DMS114 treated with DMSO at 0.1 percent for 48 hours (cell line): ENCODE data around the gene CFHR5.
"Not testable (repeated sequence)": the region's sequence is repeated elsewhere in the genome, so short reads cannot be mapped to it uniquely, and the experiment has no call there.

Experiments
- DNase-seq: peaks from one replicate; lab custom pipeline; 2025; ENCODE audit not compliant: unreplicated experiment; lab: John Stamatoyannopoulos, UW

CFHR5 gene

GRCh38 chr1:196977278-196977677, at the start of gene CFHR5:
TSS of gene CFHR5 (plus strand) at chr1:196977556. CDS start at chr1:196977665, 109 bp downstream.
- DNase-seq: no peak

DNA sequence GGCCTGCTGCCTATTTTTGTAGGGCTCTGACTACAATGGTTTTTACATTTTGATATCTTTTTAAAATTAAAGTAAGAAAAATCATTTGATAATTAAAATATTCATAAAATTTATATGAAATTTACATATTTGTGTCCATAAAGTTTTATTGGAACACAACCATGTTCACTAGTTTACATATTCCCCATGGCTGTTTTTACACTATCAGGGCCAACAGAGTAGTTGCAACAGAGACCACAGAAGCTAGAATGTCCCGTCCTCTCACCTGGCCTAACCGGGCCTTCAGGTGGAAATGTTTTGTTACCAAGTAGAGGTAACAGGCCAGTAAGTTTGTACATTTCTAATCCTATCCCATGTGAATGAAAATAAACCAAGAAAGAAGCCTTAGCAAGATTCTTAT, 44.5 kb upstream of the CFHR5 start:
- DNase-seq: not testable (repeated sequence)

GRCh38 chr1:196933531-196934189, 43.7 kb upstream of the CFHR5 start:
- no peak for DNase-seq

DNA sequence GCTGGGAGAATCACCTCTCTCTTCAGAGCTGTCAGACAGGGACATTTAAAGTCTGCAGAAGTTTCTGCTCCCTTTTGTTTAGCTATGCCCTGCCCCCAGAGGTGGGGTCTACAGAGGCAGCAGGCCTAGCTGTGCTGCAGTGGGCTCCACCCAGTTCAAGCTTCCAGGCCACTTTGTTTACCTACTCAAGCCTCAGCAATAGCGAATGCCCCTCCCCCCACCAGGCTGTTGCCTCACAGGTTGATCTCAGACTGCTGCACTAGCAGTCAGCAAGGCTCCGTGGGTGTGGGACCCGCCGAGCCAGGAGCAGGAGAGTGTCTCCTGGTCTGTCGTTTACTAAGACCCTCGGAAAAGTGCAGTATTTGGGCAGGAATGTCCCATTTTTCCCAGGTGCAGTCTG, 35.9 kb upstream of the CFHR5 start:
- not testable (repeated sequence) for DNase-seq

GRCh38 chr1:196943568-196943967, 33.8 kb upstream of the CFHR5 start, which contains the start of gene CFHR2:
TSS of gene CFHR2 (plus strand) at chr1:196943738. CDS start at chr1:196943881, 143 bp downstream.
- DNase-seq: not testable (repeated sequence)

DNA sequence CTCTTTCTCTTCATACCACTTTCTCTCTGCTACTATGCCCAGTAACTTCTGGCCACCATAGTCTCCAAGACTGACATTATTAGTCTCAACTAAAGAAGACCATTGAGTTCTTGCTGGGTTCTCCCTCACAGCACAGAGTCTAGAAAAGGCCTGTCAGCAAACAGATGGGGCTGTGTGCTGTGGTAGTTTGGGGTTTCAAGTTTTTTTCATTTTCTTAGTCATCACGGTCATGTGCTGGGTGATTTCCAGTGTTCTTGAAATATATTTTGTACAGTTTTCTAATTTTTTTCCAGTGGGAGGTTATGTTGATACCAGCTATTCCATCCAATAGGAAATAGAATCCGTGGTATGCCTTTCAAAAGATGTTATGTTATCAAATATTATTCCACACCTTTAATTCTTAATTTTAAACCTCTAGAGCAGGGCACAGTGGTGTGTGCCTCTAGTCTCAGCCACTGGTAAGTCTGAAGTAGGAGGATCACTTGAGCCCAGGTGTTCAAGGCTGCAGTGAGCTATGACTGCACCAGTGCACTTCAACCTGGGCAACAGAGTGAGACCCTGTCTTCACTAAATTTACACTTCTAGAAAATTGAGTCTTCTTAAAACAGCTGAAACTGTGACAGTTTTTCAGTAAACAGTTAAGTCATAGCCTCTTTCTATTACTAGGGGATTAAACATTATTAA, 25.5 kb upstream of the CFHR5 start:
- DNase-seq: no peak

DNA sequence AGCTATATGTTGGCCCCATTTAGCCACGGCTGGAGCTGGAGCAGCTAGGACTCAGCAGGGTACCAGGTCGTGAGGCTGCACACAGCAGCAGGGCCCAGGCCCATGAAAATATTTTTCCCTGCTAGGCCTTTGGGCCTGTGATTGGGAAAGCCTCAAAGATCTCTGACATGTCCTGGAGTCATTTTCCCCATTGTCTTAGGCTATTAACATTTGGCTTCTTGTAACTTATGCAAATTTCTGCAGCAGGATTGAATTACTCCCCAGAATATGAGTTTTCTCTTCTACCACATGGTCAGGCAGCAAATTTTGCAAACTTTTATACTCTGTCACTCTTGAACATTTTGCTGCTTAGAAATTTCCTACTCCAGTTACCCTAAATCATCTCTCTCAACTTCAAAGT, 22.6 kb upstream of the CFHR5 start:
- no peak for DNase-seq

DNA sequence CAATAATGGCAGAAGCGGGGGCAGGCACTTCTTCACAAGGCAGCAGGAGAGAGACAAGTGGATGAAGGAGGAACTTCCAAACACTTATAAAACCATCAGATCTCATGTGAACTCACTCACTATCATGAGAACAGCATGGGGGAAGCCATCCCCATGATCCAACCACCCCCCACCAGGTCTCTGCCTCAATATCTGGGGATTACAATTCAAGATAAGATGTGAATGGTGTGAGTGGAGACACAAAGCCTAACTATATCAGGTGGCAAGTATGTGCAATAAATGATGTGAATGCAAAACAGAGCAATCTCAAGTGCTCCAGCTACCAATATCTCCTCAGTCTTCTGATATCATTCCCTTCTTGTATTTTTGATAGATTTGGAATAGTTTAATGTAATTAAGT, 21.4 kb upstream of the CFHR5 start:
- no peak for DNase-seq

DNA sequence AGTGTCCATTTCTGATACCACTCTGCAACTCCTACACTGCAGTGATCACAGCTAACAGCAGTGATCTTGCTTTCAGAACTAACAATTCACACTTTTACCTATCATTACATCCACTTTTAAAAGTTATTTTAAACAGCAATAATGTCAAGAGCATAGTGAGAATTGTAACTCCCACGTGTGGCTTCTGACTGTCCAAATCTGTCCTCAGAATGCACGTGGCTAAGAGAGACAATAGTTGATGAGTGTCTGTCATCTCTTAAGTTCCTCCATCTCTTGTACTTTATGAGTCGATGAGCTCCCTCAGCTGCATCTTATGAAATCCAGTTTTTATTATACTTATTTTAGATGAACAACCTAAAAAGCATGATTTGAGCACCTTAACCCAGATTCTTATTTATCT, 16.5 kb upstream of the CFHR5 start:
- DNase-seq: no peak

- DNase-seq: no peak
These were observed 7.2 kb upstream of the CFHR5 start for GRCh38 chr1:196970182-196970581.

GRCh38 chr1:196976278-196976677, 1.1 kb upstream of the CFHR5 start:
- no peak for DNase-seq

DNA sequence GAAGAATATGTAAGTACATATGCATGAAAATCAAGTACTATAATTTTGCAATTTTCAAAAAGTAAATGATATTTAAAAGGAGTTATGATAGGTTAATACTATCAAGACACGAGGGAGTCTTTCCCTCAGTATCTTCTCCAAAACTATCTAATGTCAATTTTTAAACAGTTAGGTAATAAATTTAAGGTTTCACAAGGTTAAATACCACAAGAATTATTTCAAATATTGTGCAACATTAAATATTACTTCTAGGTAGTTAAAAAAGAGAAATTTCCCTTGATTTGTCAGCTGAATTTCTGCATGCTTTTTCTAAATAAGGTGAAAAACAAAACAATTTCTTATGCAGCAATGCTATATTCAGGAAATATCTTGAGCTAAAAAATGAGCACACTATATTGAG, 3.5 kb downstream of the CFHR5 start:
- DNase-seq: no peak

DNA sequence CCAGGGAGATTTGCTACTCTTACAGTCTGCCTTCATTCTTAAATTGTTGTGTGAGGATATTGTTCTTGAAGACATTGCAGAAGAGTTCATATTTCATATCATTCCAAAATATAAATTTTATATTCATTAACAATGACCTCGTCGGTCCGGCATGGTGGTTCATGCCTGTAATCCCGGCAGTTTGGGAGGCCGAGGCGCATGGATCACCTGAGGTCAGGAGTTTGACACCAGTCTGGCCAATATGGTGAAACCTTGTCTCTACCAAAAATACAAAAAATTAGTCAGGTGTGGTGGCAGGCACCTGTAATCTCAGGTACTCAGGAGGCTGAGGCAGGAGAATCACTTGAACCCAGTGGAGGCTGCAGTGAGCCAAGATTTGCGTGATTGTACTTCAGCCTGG, 4.9 kb downstream of the CFHR5 start:
- not testable (repeated sequence) for DNase-seq

DNA sequence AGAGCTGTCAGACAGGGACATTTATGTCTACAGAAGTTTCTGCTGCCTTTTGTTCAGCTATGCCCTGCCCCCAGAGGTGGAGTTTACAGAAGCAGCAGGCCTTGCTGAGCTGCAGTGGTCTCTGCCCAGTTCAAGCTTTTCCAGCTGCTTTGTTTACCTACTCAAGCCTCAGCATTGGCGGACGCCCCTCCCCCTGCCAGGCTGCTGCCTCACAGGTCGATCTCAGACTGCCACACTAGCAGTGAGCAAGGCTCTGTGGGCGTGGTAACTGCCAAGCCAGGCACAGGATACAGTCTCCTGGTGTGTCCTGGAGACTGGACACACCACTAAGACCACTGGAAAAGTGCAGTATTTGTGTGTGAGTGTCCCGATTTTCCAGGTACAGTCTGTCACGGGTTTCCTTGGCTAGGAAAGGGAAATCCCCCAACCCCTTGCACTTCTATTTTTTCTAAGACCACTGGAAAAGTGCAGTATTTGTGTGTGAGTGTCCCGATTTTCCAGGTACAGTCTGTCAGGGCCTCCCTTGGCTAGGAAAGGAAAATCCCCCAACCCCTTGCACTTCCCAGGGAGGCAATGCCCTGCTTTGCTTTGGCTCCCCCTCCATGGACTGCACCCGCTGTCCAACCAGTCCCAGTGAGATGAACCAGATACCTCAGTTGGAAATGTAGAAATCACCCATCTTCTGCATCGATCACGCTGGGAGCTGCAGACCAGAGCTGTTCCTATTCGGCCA, 14.7 kb downstream of the CFHR5 start:
- DNase-seq: not testable (repeated sequence)

- no peak for DNase-seq
These were observed 16.6 kb downstream of the CFHR5 start for GRCh38 chr1:196993916-196994315.

GRCh38 chr1:196997423-196997822, 20.1 kb downstream of the CFHR5 start:
- DNase-seq: no peak

DNA sequence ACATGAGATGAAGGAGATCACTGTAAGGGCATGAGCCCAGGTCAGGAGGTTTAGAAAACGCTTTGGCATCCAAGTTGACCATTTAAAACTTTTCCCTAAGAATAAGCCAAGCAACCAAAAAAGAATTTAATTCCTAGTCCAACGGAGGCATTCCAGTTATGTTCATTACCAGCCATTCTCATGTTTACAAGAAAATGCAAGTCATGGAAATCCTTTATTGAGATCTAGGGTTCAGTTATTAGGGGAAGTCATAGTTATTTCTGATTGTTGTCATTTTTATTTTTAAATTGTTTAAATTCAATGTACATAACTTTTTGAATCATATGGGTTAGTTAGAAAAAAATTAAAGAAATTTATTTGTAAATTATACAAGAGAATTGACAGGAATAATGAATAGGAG, 24.5 kb downstream of the CFHR5 start:
- no peak for DNase-seq

DNA sequence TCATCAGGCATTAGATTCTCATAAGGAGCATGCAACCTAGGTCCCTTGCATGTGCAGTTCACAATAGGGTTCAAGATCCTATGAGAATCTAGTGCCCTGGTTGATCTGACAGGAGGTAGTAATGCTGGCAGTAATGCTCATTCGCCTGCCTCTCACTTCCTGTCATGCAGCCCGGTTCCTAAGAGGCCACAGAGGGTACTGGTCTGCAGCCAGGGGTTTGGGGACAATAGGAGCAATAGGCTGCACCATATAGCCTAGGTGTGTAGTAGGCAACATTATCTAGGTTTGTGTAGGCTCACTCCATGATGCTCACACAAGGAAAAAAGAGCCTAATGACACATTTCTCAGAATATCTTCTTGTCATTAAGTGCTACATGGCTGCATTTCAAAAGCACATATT, 25.8 kb downstream of the CFHR5 start:
- no peak for DNase-seq

DNA sequence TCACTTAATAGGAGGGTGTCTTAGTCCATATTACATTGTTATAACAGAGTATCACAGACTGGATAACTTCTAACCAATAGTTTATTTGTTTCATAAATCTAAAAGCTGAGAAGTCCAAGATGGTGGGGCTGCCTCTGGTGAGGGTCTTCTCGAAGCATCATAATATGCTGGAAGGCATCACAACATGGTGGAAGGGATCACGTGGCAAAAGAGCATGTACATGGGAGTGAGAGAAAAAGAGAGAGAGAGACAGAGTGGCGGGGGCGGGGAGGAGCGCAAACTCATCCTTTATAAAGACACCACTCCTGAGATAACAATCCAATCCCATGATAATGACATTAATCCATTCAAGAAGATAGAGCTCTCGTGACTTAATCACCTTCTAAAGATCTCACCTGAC, 31.5 kb downstream of the CFHR5 start:
- no peak for DNase-seq

DNA sequence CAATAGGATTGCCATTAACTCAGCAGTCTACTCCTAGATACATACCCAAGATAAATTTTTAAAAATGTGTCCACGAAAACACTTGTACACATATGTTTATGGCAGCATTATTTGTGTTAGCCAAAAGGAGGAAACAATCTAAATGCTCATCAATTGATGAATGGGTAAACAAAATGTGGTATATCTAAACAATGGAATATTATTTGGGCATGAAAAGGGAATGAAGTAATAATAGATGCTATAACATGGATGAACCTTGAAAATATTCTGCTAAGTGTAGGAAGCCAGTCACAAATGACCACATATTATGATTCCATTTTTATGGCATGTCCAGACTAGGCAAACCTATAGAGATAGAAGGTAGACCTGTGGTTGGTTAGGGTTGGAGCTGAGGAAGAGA, 34.3 kb downstream of the CFHR5 start:
- no peak for DNase-seq

GRCh38 chr1:197013234-197013633, 35.9 kb downstream of the CFHR5 start:
- no peak for DNase-seq

DNA sequence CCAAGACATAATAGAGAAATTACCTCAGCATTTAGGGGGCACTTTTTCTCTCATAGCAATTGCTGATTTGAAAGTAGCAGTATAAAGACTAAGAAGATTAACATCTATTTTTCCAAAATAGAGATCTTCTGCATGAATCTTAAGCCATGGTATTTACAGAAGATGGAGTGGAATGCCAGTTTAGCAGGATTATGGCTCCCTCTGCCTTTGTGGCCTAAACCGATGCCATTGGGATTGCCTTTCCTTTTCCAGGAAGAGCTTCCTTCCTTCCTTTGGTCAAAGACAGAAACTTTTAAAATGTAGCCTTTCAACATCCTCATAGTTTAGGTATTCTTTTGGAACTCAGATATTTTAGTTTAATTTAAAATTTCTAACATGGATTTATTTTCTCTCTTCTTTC, 39.4 kb downstream of the CFHR5 start:
- no peak for DNase-seq
